Measurements from ENCODE around the gene ATXN7L2.

ATXN7L2 gene

DNA sequence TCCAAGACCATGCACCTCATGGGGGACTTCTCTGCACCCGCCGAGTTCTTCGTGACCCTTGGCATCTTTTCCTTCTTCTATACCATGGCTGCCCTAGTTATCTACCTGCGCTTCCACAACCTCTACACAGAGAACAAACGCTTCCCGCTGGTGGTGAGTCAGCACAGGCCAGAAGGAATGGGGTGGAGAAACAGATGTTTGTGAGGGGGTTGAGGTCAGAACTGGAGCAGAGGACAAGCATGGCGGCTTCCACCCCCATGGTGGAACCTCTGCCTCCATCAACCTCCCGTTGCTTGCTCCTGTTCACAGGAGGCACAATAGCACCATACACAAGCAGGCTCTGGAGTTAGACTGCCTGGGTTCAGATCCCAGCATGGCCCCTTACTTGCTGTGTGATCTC is 6.9 kb upstream of the ATXN7L2 start:
- DNase-seq (ENCODE audit: low read depth in 2 of 2), result no peak

DNA sequence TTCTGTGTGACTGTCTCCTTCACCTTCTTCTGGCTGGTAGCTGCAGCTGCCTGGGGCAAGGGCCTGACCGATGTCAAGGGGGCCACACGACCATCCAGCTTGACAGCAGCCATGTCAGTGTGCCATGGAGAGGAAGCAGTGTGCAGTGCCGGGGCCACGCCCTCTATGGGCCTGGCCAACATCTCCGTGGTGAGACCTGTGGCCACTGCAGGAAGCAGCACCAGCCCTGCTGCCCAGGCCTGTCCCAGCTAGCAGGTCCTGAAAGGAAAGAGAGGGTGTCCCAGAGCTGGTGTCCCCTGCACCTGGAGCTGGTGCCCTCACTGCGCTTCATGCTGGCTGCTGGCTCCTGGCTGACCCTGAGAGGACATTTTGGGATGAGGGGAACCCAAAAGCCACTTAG is 5.9 kb upstream of the ATXN7L2 start:
- DNase-seq (ENCODE audit: low read depth in 2 of 2), result no peak

DNA sequence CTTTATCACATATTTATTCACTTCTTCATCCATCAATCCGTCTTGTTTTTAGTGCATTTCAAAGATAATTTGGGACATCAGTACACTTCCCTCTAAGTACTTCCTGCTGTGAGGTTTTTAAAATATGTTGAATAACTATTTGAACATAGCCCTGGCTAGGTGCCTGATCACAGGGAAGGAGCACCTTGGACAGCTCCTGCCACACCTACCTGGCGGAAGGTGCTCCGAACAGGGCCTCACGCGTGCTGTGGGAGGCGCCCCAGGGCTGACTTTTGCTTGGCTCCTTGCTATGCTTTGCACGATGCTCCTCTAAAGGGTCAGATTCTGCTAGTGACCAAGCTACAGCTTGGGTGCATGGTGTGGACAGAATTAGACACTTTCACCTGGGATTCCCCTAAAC is 4.9 kb upstream of the ATXN7L2 start:
- no peak for DNase-seq (ENCODE audit: low read depth in 2 of 2)

GRCh38 chr1:109479311-109479710 is 4.4 kb upstream of the ATXN7L2 start:
- no peak for DNase-seq (ENCODE audit: low read depth in 2 of 2)

DNA sequence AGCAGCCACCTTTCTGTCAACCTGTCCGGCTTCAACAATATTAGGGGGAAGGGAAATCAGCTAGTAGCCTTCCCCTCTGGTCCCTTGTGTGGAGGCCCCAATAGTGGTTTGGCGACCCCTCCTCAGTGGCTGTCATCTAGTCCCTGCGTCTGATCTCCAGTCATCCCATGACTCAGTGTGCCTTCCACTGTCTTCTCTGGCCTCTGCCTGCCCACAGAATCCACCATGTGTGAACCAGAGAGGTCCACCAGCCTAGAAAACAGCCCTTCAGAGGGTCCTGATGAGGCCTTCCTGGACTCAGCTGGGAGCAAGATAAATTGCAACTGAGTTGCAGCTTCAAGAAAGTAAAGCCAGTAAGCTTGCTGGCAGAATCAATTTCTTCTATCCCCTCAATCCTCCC is 3.8 kb upstream of the ATXN7L2 start:
- DNase-seq (ENCODE audit: low read depth in 2 of 2), result no peak

DNA sequence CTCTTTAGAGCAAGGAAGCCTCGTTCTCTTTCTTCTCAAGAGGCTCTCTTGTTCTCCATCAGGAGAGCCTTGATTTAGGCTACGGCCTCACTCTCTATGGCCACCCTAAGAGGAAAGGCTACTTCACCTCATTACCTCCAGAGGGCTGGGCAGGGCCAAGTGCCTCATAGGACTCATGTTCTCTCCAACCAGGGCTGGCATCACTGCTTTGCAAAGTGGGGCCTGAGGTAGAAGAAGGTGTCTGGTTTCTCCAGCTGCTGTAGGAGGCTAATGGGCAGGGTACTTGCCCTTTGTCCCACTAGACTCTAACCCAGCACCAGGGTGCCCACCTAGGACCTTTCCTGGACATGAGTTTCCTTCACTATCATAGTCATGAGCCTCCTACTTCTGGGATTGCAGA is 2.1 kb upstream of the ATXN7L2 start:
- DNase-seq (ENCODE audit: low read depth in 2 of 2), result no peak

DNA sequence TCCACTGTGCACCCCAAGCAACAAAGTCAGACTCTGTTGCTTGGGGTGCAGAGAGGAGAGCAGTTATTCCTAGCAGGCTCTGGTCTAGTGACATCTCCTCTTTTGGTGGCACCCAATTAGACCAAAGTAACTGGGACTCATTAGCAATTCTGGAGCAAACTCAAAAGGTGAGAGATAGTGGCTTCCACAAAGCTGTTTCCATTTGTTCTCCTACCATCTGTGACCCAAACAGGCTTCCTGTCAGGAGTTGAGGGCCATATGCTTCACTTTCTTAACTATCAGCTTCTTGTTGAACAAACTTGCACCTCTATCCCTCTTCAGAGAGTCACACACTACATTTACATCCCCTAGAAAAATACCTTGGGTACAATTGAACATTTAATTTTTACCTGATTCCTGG is 1.5 kb upstream of the ATXN7L2 start:
- DNase-seq (ENCODE audit: low read depth in 2 of 2), result no peak

- no peak for DNase-seq (ENCODE audit: low read depth in 2 of 2)
Observed at GRCh38 chr1:109482791-109483671, 674 bp upstream of the ATXN7L2 start.

DNA sequence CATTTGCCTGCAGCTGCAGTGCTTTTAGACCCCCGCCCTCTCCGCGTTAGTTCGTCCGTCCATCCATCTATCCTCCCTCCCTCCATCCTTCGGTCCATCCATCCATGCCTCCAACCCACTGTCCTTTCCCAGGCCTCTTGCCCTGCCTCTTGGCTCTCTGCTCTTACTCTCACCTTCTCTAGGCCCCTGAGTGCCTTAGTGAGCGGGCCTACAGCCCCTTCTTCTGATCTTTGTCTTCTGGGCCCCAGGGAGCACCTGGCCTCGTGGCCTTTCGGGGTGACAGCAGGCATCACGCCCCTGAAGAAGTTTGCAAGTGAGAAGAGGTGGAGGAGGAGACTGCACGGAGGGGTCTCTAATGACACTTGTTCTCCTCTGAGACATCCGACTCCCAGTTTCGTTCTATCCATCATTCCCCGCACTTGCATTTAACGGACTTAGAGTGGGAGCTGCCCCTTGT is 842 bp downstream of the ATXN7L2 start:
- no peak for DNase-seq (ENCODE audit: low read depth in 2 of 2)

DNA sequence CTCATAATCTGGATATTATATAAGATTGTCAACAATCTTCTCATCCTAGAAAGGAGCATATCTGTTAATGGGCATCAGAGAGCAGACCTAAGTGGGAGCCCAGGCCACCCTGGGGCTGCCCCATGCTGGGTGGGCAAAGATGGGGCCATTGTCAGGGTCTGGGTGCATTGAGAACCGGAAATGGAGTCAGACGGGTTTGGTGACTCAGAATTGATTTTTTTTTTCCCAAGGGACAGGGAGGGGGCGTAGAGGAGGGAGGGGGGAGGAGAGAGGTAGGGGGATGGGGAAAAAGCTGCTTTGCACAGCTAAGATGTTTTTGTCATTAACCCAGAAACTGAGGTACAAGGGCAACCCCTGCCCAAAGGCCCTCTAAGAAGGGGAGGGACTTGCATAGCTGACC is 1.3 kb downstream of the ATXN7L2 start:
- no peak for DNase-seq (ENCODE audit: low read depth in 2 of 2)

GRCh38 chr1:109487261-109487660 is 3.6 kb downstream of the ATXN7L2 start:
- DNase-seq (ENCODE audit: low read depth in 2 of 2), result no peak

- no peak for DNase-seq (ENCODE audit: low read depth in 2 of 2)
Observed at GRCh38 chr1:109488201-109488600, 4.5 kb downstream of the ATXN7L2 start.

DNA sequence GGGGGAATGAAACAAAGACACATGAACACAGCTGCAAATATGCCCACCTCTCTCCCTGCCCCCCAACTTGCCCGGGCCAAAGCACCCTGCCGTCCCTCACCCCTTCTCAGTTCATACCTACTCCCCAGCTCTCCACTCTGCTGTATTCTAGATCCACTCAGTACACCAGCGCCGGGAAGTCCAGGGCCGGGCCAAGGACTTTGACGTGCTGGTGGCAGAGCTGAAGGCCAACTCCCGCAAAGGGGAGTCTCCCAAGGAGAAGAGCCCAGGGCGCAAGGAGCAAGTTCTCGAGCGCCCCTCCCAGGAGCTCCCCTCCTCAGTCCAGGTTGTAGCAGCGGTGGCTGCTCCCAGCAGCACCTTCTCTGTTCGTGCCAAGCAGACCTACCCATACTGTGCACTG is 5.0 kb downstream of the ATXN7L2 start:
- DNase-seq (ENCODE audit: low read depth in 2 of 2), result no peak

- DNase-seq (ENCODE audit: low read depth in 2 of 2), result peak; percentile 32 to 40
Observed at GRCh38 chr1:109490029-109490933, 6.6 kb downstream of the ATXN7L2 start.

DNA sequence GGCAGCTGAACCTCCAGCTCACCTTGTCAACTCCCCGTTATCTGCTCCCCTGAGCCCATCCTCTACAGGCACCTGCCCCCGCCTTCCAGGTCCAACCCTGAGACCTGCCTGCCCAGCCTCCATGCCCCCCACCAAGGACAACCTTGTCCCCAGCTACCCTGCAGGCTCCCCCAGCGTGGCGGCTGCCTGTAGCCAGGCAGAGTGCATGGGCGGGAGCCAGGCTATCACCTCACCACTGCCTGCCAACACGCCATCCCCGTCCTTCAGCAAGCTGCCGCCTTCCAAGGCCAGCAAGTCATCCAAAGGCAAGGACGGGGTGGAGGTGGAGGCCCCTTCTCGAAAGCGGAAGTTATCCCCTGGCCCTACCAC is 7.2 kb downstream of the ATXN7L2 start:
- no peak for DNase-seq (ENCODE audit: low read depth in 2 of 2)

- no peak for DNase-seq (ENCODE audit: low read depth in 2 of 2)
Observed at GRCh38 chr1:109491372-109491771, 7.7 kb downstream of the ATXN7L2 start.

DNA sequence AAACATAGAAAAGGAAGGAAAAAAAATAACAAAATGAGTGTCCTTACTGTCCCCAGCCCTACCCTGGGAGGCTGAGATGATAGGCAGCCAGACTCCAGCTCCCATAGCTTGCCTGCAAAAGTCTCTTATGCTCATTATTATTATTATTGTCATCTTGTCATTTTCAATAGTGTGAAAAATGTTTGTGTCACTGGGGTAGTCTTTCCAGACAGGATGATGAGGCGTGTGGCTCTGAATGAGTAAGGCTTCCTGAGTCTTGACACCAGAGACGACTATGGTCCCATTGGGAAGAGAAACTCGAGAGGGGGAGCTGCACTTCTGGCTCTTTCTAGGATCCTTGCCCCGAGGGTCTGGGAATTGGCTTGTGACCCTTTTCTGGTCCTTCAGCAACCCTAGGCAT is 9.1 kb downstream of the ATXN7L2 start:
- no peak for DNase-seq (ENCODE audit: low read depth in 2 of 2)

- no peak for DNase-seq (ENCODE audit: low read depth in 2 of 2)
Observed at GRCh38 chr1:109493227-109493626, 9.5 kb downstream of the ATXN7L2 start.

GRCh38 chr1:109493805-109494539 is 10.3 kb downstream of the ATXN7L2 start, which contains the start of gene CYB561D1:
Gene CYB561D1, plus strand, starts transcription at chr1:109494094. Its CDS starts 46 bp downstream, at chr1:109494140.
- DNase-seq (ENCODE audit: low read depth in 2 of 2), result peak; percentile 57 to 60

DNA sequence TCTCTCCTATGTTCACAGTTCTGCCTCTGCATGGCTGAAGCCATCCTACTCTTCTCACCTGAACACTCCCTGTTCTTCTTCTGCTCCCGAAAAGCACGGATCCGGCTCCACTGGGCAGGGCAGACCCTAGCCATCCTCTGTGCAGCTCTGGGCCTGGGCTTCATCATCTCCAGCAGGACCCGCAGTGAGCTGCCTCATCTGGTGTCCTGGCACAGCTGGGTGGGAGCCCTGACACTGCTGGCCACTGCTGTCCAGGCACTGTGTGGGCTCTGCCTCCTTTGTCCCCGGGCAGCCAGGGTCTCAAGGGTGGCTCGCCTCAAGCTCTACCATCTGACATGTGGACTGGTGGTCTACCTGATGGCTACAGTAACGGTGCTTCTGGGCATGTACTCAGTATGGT is 12.0 kb downstream of the ATXN7L2 start:
- no peak for DNase-seq (ENCODE audit: low read depth in 2 of 2)

- no peak for DNase-seq (ENCODE audit: low read depth in 2 of 2)
Observed at GRCh38 chr1:109497449-109498160, 13.9 kb downstream of the ATXN7L2 start.

All from fibroblast of skin of left quadriceps (primary cell).